C4-2B (cell line): ENCODE results near the gene TSC22D4.

Experiments
- CTCF ChIP-seq: fragments of 450-650 bp; conservative IDR thresholded peaks from 2 replicates; pipeline ENCODE4 v1.5.1; 2017; ENCODE audit warnings: mild to moderate bottlenecking
- ZFX ChIP-seq: fragments of 450-650 bp; IDR thresholded peaks from 2 replicates; pipeline ENCODE4 v1.6.1; 2017

DNA sequence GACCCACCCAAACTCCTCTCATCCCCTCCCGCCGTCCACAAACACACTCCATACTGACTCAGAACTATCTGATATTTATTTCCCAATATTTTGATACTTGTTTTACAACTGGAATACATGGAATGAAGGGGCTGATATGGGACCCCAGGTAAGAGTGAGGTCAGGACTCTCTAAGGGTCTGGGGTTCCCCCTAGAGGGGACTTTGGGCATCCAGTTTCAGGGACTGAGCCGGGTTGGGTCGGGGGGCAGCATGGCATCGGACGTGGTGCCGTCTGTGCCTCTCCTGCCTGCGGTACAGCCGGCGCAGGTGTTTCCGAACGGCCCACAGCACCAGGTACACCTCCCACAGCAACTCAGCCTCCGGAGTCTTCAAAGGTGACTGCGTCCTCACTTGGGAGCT, 22.5 kb downstream of the TSC22D4 start:
- TF ChIP-seq CTCF (no peak), ZFX (no peak)
